HL-60 (cell line): ENCODE data around the gene SIGLEC10.

Source experiments
- DNase-seq, 2 experiments: peaks; one replicate each; pipeline ENCODE4 v3.0.0-alpha.2; 2010 to 2020; ENCODE audit warnings: low read depth in 1 of 2, low spot score in 1 of 2
- H3K27ac ChIP-seq: fragments of 250-450 bp; sonication (Bioruptor Pico); replicated peaks from 2 replicates; pipeline ENCODE4 v1.5.1; 2020; ENCODE audit warnings: mild to moderate bottlenecking, moderate library complexity
- H3K27me3 ChIP-seq: fragments of 250-450 bp; sonication (Bioruptor Pico); 2 replicates; pipeline ENCODE4 v1.5.1; 2021; ENCODE audit warnings: mild to moderate bottlenecking, moderate library complexity; ENCODE audit not compliant: insufficient read depth, poor library complexity, severe bottlenecking
- H3K4me3 ChIP-seq: replicated peaks from 2 replicates; pipeline ENCODE4 v1.5.1; 2011; ENCODE audit warnings: mild to moderate bottlenecking, control low read depth, low read length; ENCODE audit not compliant: insufficient read depth
- GABPA ChIP-seq: IDR thresholded peaks from 2 replicates; pipeline ENCODE4 v1.6.1; 2012; ENCODE audit warnings: low read depth
- POLR2AphosphoS5 ChIP-seq: IDR thresholded peaks from 2 replicates; pipeline ENCODE4 v1.6.1; 2012; ENCODE audit warnings: low read depth
- REST ChIP-seq: IDR thresholded peaks from 2 replicates; pipeline ENCODE4 v1.6.1; 2012; ENCODE audit warnings: low read depth; ENCODE audit not compliant: insufficient replicate concordance
- SPI1 ChIP-seq: IDR thresholded peaks from 2 replicates; pipeline ENCODE4 v1.6.1; 2012; ENCODE audit warnings: low read depth, mild to moderate bottlenecking, borderline replicate concordance
- TF ChIP-seq, protein P1 (sequence below): IDR thresholded peaks from one replicate; pipeline ENCODE4 v1.5.1; 2011; ENCODE audit warnings: low read length, control low read depth, inconsistent platforms; ENCODE audit not compliant: insufficient read depth

The SIGLEC10 gene

DNA sequence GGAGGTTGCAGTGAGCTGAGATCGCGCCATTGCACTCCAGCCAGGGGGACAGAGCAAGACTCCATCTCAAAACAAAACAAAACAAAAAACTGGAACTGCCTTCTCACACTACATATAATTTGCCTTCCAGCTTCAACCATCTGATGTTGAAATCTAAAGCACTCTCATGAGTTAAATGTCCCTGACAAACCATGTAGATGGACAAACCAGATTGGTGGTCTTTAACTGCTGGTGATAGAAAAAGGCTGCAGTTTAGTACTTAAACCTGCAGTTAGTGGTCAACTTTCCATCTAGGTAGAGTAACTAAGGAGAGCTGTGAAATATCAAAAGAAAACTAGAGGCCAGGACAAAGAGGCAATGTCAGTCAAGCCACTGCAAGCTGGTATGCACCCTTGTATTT, 21.3 kb downstream of the SIGLEC10 start:
- TF ChIP-seq REST: no peak
- TF ChIP-seq GABPA: no peak
- TF ChIP-seq SPI1: no peak
- TF ChIP-seq, protein P1, sequence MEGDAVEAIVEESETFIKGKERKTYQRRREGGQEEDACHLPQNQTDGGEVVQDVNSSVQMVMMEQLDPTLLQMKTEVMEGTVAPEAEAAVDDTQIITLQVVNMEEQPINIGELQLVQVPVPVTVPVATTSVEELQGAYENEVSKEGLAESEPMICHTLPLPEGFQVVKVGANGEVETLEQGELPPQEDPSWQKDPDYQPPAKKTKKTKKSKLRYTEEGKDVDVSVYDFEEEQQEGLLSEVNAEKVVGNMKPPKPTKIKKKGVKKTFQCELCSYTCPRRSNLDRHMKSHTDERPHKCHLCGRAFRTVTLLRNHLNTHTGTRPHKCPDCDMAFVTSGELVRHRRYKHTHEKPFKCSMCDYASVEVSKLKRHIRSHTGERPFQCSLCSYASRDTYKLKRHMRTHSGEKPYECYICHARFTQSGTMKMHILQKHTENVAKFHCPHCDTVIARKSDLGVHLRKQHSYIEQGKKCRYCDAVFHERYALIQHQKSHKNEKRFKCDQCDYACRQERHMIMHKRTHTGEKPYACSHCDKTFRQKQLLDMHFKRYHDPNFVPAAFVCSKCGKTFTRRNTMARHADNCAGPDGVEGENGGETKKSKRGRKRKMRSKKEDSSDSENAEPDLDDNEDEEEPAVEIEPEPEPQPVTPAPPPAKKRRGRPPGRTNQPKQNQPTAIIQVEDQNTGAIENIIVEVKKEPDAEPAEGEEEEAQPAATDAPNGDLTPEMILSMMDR: no peak
- no peak for TF ChIP-seq POLR2AphosphoS5
- no peak overlapping the region for H3K4me3 ChIP-seq

DNA sequence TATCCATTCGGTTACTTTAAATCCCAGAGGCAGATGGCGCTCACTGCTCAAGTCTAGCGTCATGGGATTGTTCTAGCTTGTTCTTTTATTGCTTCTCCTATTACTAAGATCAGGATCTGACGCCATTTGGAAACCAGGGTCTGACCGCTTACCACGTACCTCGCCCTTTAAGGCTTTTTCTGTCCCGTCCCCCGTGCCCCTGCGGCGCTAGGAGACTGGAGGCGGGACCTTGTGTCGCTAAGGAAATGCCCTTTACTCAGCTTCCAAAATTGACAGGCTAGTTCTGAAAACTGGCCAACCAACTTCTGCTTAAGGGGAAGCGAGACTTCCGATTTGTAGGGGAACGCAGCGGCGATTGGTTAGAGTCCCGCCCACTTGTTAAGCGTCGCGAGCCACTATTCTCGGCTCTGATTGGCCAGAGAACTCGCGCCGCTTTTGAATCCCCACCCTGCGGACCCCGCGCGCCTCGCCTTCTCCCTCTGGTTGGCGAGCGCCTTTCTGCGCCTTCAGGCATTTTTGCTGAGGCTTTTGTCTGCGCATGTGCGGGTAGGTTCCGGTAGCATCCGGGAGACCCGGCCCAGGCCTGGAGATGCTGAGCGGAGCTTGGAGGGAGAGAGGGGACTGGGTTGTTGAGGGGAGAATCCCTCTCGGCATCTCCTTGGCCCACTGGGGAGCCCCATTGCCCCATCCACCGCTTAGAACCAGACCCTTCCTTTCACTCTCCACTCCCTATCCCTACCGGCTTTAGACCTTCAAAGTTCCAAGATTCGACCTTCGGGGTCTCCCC, 23.2 kb downstream of the SIGLEC10 start:
- H3K27ac ChIP-seq: peak overlapping the region; percentile 78
- TF ChIP-seq REST (peak; percentile 24), GABPA (peak; percentile 50; the same call in 1 of the 2 replicates), POLR2AphosphoS5 (peak; percentile 71), SPI1 (peak; percentile 76)
- TF ChIP-seq, protein P1: no peak
- H3K27me3 ChIP-seq: no peaks in the 10 kb centered on the region
- peak overlapping the region; percentile 72 for H3K4me3 ChIP-seq
- peak; percentile 97 to 99 for DNase-seq

More for the DNA sequence above, 21.3 kb downstream of the SIGLEC10 start:
- no peak overlapping the region; the same call in 1 of the 2 replicates for H3K27ac ChIP-seq
- no peaks in the 10 kb centered on the region for H3K27me3 ChIP-seq
- DNase-seq: no peak

DNA sequence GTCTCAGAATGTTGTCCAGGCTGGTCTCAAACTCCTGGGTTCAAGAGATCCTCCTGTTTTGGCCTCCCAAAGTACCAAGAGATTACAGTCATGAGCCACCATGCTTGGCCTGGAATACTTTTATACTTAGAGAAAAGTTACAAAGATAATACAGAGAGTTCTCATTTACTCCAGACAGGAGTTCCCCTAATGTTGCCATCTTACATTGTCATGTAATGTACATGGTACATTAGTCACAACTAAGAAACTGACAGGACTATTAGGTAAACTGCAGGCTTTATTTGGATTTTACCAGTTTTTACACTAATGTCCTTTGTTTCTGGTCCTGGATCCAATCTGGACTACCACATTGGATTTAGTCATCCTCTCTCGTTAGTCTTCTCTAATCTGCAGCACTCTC, 24.7 kb downstream of the SIGLEC10 start:
- no peak overlapping the region for H3K27ac ChIP-seq
- TF ChIP-seq GABPA (no peak), POLR2AphosphoS5 (no peak), REST (no peak), SPI1 (no peak)
- TF ChIP-seq, protein P1: no peak
- no peak for DNase-seq

More for the DNA sequence above, 24.7 kb downstream of the SIGLEC10 start:
- Histone ChIP-seq H3K4me3 (no peak overlapping the region), H3K27me3 (no peaks in the 10 kb centered on the region)
